HepG2 (cell line): ENCODE results near the gene ABHD17B. TPM values are rescaled to one million over a fixed set of nuclear protein-coding genes. Genes with fewer than 3 reads are reported as not detected.
A peak's percentile ranks its signal among the peaks of the same experiment; 100 is the strongest.

Source experiments
- AGO2 ChIP-seq: fragments of 200-400 bp; formaldehyde crosslinking; optimal IDR thresholded peaks from 2 replicates; pipeline ENCODE3; 2017; ENCODE audit warnings: mild to moderate bottlenecking, low read depth, low read length, moderate library complexity
- CBFB ChIP-seq: sonication (generic); formaldehyde crosslinking; IDR thresholded peaks from 2 replicates; pipeline ENCODE4 v1.4.0; 2020; ENCODE audit warnings: missing genetic modification reagents
- HDAC1 ChIP-seq: sonication (generic); formaldehyde crosslinking; IDR thresholded peaks from 2 replicates; pipeline ENCODE4 v1.5.1; 2020; ENCODE audit warnings: mild to moderate bottlenecking, missing genetic modification reagents
- RCOR2 ChIP-seq: IDR thresholded peaks from 2 replicates; pipeline ENCODE4 v1.6.1; 2016; ENCODE audit warnings: missing biosample characterization, missing genetic modification reagents
- SIX1 ChIP-seq: sonication (generic); formaldehyde crosslinking; IDR thresholded peaks from 2 replicates; pipeline ENCODE4 v1.4.0; 2020; ENCODE audit warnings: missing genetic modification reagents, borderline replicate concordance
- SMAD3 ChIP-seq: sonication (generic); formaldehyde crosslinking; IDR thresholded peaks from 2 replicates; pipeline ENCODE4 v1.4.0; 2020; ENCODE audit warnings: missing genetic modification reagents
- STAG1 ChIP-seq: sonication (generic); formaldehyde crosslinking; IDR thresholded peaks from 2 replicates; pipeline ENCODE4 v1.4.0; 2020; ENCODE audit warnings: missing genetic modification reagents
- TBX3 ChIP-seq: fragments of 450-650 bp; IDR thresholded peaks from 2 replicates; pipeline ENCODE4 v1.6.1; 2017; ENCODE audit warnings: antibody characterized with exemption, mild to moderate bottlenecking, inconsistent platforms, borderline replicate concordance
- TCF7L2 ChIP-seq: IDR thresholded peaks from 2 replicates; pipeline ENCODE4 v1.6.1; 2011; ENCODE audit warnings: mild to moderate bottlenecking, low read depth, low read length, moderate library complexity
- ZC3H4 ChIP-seq: sonication (generic); formaldehyde crosslinking; IDR thresholded peaks from 2 replicates; pipeline ENCODE4 v1.4.0; 2020; ENCODE audit warnings: missing genetic modification reagents, borderline replicate concordance
- ZFP1 ChIP-seq: IDR thresholded peaks from 2 replicates; pipeline ENCODE4 v1.6.1; 2016
- ZMYM3 ChIP-seq: sonication (generic); formaldehyde crosslinking; IDR thresholded peaks from 2 replicates; pipeline ENCODE4 v1.5.1; 2020; ENCODE audit warnings: mild to moderate bottlenecking, missing genetic modification reagents
- ZNF296 ChIP-seq: sonication (generic); formaldehyde crosslinking; conservative IDR thresholded peaks from 2 replicates; pipeline ENCODE4 v1.5.0; 2020; ENCODE audit warnings: mild to moderate bottlenecking, missing genetic modification reagents
- ZNF367 ChIP-seq: sonication (generic); formaldehyde crosslinking; IDR thresholded peaks from 2 replicates; pipeline ENCODE4 v1.4.0; 2020; ENCODE audit warnings: missing genetic modification reagents, borderline replicate concordance
- ZNF460 ChIP-seq: sonication (generic); formaldehyde crosslinking; IDR thresholded peaks from 2 replicates; pipeline ENCODE4 v1.5.1; 2020; ENCODE audit warnings: missing genetic modification reagents, mild to moderate bottlenecking, borderline replicate concordance
- ZNF556 ChIP-seq: sonication (generic); formaldehyde crosslinking; IDR thresholded peaks from 2 replicates; pipeline ENCODE4 v1.4.0; 2020; ENCODE audit warnings: mild to moderate bottlenecking, missing genetic modification reagents, borderline replicate concordance
- ZNF564 ChIP-seq: sonication (generic); formaldehyde crosslinking; IDR thresholded peaks from 2 replicates; pipeline ENCODE4 v1.8.1; 2023; ENCODE audit warnings: mild to moderate bottlenecking, missing genetic modification reagents
- ZSCAN29 ChIP-seq: sonication (generic); formaldehyde crosslinking; conservative IDR thresholded peaks from 2 replicates; pipeline ENCODE4 v1.4.0; 2020; ENCODE audit warnings: mild to moderate bottlenecking, missing genetic modification reagents
- polyA plus RNA-seq, 8 experiments: library from polyadenylated mRNA; depleted of rRNA in 3 of 8; stranded (reverse) in 7 of 8; unstranded in 1 of 8; fragments of >200 nt; fragmentation: Illumina TruSeq in 4 of 8; extraction: Trizol in 4 of 8; gene quantifications; 2 replicates each; pipeline versions ENCODE4 v1.2.1 to v1.2.3, GENCODE V29; 2011 to 2016; ENCODE audit warnings: low read depth in 4 of 8, missing spikeins in 1 of 8, mixed read lengths in 1 of 8; ENCODE audit not compliant: insufficient read depth in 1 of 8
- total RNA-seq, 5 experiments: library from RNA; depleted of rRNA; stranded (reverse); fragments of >200 nt; fragmentation: Illumina TruSeq; extraction: Trizol; gene quantifications; 2 replicates each; pipeline ENCODE4 v1.2.3, GENCODE V29; 2016; ENCODE audit warnings: low read depth in 1 of 5
- TF ChIP-seq, protein P1 (sequence below), 2 experiments: IDR thresholded peaks; 2 replicates each; pipeline ENCODE4 v1.6.1; 2011 to 2012; ENCODE audit warnings: low read length in 2 of 2, borderline replicate concordance in 1 of 2, low read depth in 1 of 2, mild to moderate bottlenecking in 1 of 2, moderate library complexity in 1 of 2
- TF ChIP-seq, protein P2 (sequence below): sonication (generic); formaldehyde crosslinking; IDR thresholded peaks from 2 replicates; pipeline ENCODE4 v1.5.0; 2020; ENCODE audit warnings: mild to moderate bottlenecking, missing genetic modification reagents, borderline replicate concordance
- TF ChIP-seq, protein P3 (sequence below): sonication (generic); formaldehyde crosslinking; IDR thresholded peaks from 2 replicates; pipeline ENCODE4 v1.8.0; 2022; ENCODE audit warnings: mild to moderate bottlenecking, missing genetic modification reagents, moderate library complexity
- TF ChIP-seq, protein P4 (sequence below): sonication (generic); formaldehyde crosslinking; IDR thresholded peaks from 2 replicates; pipeline ENCODE4 v1.5.1; 2020; ENCODE audit warnings: mild to moderate bottlenecking, missing genetic modification reagents, borderline replicate concordance

ABHD17B gene
- total and polyA plus RNA-seq, 2 of the 13 experiments (the other 11 are each of a cell fraction or from before 2014, with no cell fraction given): 11.3 to 22.0 TPM

DNA sequence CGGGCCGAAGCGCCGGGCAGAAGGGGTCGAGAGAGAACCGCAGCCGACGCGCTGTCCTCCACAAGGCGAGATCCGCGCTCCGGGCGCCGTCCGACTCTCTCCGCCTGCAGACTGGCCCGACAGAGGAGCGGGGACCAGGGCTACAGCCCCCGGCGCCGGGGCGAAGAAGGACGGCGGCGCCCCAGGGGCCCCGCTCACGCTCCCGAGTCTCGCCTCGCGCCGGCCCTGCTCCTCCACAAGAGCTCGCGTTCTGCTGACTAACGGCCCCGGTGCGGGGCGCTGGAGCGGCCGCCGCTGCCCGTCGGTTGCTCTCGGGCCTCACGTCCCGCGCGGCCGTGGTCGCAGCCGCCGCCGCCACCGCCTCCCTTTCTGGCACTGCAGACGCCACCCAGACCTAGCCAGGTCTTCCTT is 338 bp downstream of the ABHD17B start (continued):
- TF ChIP-seq, protein P1, sequence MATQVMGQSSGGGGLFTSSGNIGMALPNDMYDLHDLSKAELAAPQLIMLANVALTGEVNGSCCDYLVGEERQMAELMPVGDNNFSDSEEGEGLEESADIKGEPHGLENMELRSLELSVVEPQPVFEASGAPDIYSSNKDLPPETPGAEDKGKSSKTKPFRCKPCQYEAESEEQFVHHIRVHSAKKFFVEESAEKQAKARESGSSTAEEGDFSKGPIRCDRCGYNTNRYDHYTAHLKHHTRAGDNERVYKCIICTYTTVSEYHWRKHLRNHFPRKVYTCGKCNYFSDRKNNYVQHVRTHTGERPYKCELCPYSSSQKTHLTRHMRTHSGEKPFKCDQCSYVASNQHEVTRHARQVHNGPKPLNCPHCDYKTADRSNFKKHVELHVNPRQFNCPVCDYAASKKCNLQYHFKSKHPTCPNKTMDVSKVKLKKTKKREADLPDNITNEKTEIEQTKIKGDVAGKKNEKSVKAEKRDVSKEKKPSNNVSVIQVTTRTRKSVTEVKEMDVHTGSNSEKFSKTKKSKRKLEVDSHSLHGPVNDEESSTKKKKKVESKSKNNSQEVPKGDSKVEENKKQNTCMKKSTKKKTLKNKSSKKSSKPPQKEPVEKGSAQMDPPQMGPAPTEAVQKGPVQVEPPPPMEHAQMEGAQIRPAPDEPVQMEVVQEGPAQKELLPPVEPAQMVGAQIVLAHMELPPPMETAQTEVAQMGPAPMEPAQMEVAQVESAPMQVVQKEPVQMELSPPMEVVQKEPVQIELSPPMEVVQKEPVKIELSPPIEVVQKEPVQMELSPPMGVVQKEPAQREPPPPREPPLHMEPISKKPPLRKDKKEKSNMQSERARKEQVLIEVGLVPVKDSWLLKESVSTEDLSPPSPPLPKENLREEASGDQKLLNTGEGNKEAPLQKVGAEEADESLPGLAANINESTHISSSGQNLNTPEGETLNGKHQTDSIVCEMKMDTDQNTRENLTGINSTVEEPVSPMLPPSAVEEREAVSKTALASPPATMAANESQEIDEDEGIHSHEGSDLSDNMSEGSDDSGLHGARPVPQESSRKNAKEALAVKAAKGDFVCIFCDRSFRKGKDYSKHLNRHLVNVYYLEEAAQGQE (IDR thresholded peaks at IDR 0.05; ENCODE audit: borderline replicate concordance in 1 of 2, low read depth in 1 of 2, low read length in 2 of 2): no peak
- TF ChIP-seq, protein P2, sequence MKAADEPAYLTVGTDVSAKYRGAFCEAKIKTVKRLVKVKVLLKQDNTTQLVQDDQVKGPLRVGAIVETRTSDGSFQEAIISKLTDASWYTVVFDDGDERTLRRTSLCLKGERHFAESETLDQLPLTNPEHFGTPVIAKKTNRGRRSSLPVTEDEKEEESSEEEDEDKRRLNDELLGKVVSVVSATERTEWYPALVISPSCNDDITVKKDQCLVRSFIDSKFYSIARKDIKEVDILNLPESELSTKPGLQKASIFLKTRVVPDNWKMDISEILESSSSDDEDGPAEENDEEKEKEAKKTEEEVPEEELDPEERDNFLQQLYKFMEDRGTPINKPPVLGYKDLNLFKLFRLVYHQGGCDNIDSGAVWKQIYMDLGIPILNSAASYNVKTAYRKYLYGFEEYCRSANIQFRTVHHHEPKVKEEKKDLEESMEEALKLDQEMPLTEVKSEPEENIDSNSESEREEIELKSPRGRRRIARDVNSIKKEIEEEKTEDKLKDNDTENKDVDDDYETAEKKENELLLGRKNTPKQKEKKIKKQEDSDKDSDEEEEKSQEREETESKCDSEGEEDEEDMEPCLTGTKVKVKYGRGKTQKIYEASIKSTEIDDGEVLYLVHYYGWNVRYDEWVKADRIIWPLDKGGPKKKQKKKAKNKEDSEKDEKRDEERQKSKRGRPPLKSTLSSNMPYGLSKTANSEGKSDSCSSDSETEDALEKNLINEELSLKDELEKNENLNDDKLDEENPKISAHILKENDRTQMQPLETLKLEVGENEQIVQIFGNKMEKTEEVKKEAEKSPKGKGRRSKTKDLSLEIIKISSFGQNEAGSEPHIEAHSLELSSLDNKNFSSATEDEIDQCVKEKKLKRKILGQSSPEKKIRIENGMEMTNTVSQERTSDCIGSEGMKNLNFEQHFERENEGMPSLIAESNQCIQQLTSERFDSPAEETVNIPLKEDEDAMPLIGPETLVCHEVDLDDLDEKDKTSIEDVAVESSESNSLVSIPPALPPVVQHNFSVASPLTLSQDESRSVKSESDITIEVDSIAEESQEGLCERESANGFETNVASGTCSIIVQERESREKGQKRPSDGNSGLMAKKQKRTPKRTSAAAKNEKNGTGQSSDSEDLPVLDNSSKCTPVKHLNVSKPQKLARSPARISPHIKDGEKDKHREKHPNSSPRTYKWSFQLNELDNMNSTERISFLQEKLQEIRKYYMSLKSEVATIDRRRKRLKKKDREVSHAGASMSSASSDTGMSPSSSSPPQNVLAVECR (CRISPR knock-in tag): no peak
- TF ChIP-seq ZC3H4 (CRISPR knock-in tag) (no peak), ZMYM3 (CRISPR knock-in tag) (no peak), ZNF556 (CRISPR knock-in tag) (peak; percentile 78; the same call in 1 of the 2 replicates), ZSCAN29 (CRISPR knock-in tag) (no peak), SMAD3 (CRISPR knock-in tag) (no peak), ZFP1 (CRISPR knock-in tag) (no peak), ZNF296 (CRISPR knock-in tag) (peak; percentile 22; the same call in 1 of the 2 replicates), TCF7L2 (no peak), TBX3 (no peak), CBFB (no peak), STAG1 (CRISPR knock-in tag) (no peak), ZNF564 (CRISPR knock-in tag) (no peak), SIX1 (CRISPR knock-in tag) (no peak), AGO2 (peak; percentile 83), ZNF367 (CRISPR knock-in tag) (no peak; the same call in 1 of the 2 replicates), ZNF460 (CRISPR knock-in tag) (no peak), RCOR2 (no peak), HDAC1 (CRISPR knock-in tag) (peak; percentile 31)
- TF ChIP-seq, protein P3, sequence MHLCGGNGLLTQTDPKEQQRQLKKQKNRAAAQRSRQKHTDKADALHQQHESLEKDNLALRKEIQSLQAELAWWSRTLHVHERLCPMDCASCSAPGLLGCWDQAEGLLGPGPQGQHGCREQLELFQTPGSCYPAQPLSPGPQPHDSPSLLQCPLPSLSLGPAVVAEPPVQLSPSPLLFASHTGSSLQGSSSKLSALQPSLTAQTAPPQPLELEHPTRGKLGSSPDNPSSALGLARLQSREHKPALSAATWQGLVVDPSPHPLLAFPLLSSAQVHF (CRISPR knock-in tag): 0 out of 2 replicates have a peak, but pooled peaks have one; percentile 4
- TF ChIP-seq, protein P4, sequence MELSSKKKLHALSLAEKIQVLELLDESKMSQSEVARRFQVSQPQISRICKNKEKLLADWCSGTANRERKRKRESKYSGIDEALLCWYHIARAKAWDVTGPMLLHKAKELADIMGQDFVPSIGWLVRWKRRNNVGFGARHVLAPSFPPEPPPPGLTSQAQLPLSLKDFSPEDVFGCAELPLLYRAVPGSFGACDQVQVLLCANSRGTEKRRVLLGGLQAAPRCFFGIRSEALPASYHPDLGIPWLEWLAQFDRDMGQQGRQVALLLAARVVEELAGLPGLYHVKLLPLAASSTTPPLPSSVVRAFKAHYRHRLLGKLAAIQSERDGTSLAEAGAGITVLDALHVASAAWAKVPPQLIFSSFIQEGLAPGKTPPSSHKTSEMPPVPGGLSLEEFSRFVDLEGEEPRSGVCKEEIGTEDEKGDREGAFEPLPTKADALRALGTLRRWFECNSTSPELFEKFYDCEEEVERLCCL (CRISPR knock-in tag): no peak
